Sciatic nerve (tissue), 2 donors: Measurements from ENCODE around the gene PHACTR3. TPM values are rescaled to one million over a fixed set of nuclear protein-coding genes. Genes with fewer than 3 reads are reported as not detected.
A peak's percentile ranks its signal among the peaks of the same experiment; 100 is the strongest.

ENCODE experiments used
- ATAC-seq: fragments of 200-7000 bp; cut with Tn5 transposase; one replicate; pipeline ENCODE4 v1.9.1; 2020; ENCODE audit warnings: mild to moderate bottlenecking, moderate library complexity
- DNase-seq: peaks from one replicate; pipeline ENCODE4 v3.0.0-alpha.2; 2020; ENCODE audit warnings: low spot score
- intact Hi-C: fragments of 100-400 bp; cut with DNase I; formaldehyde crosslinking; loops from one replicate; pipeline ENCODE4 v1.14.2; 2022
- total RNA-seq: library from RNA; stranded (reverse); fragmentation: NEBNext Ultra II Directional; extraction: Animal tissue kit (Norgen Biotek cat#: 25700); gene quantifications from one replicate; pipeline ENCODE4 v1.2.1, GENCODE V29; 2021
- donor health status: DM: no; HTN: no; CAD: no.
- donor health status: DM: no; HTN: no; CAD: no.

PHACTR3 gene
- total RNA-seq, 1 donor from 2014 or later: not detected

GRCh38 chr20:59629141-59630045 lies 25.1 kb downstream of the PHACTR3 start:
- ATAC-seq: no peak
- DNase-seq: peak; percentile 25
- intact Hi-C loops: no loop called here

- intact Hi-C loops: no loop called here
- ATAC-seq (no peak), DNase-seq (peak; percentile 26)
Observed at GRCh38 chr20:59630526-59630925, 26.2 kb downstream of the PHACTR3 start.

DNA sequence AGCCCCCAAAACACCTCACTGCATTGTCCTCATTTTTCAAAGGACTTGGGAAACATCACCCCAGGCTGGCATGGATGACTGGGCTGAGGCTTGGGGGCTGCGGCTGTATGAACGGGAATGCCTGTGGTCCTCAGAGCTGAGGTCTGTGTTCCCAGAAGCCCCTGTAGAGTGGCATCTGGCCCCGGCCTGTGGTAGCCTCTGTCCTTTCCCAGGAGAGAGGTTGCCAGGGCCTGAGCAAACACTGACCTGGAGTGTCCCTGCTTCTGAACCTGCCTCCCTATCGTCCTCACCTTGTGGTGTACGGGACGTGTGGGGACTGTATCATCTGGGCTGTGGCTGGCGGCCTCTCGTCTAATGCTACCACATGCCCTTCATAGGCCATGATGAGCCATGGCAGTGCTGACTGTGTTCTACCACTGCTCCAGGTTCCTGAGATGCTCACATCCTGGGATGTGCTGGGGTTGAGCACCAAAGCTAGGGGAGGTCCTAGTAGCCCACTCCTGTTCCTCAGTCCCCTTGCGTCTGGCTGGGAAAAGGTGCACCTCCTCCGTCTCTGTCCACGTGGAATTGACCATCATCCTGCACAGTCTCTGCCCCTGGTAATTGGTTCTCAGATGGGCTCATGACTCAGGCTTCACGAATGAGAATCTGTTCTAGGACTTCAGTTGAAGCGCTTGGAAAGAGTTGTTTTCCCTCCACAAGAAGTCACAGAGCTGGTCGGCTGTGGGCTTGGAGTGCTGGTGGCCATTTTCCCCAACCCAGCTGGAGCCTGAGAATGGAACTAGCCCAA lies 27.6 kb downstream of the PHACTR3 start:
- DNase-seq (peak; percentile 38), ATAC-seq (no peak)
- intact Hi-C loops: no loop called here

GRCh38 chr20:59632541-59633113 lies 28.3 kb downstream of the PHACTR3 start:
- ATAC-seq (no peak), DNase-seq (peak; percentile 21)
- intact Hi-C loops: no loop called here

DNA sequence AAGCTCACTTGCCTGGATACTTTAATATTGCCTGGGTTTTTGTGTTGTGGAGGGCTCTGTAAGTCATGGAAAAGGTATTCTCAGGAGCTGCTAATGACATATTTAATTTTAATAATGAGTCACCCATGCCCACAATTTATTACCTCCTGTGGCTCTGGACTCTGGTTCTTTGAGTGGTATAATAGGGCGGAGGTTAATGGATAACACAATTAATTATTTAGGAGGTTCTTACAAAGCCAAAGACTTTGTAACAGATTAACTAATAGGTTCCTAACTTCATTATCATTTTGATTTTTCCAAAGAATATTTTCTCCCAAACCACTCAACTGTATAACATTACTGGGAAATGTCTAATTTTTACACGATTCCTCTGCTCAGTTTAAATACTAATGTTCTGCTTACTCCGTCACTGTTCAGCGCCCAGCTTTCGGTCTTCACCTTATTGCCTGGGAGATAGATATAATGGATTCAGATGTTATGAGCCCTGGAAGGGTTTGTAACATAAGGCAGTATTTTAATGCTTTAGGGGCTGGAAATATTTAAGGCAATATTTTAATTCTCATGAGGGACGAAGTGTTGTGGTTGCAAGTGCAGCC lies 29.4 kb downstream of the PHACTR3 start:
- DNase-seq (no peak), ATAC-seq (no peak)
- intact Hi-C loops: no loop called here

GRCh38 chr20:59634435-59635005 lies 30.2 kb downstream of the PHACTR3 start:
- intact Hi-C loops: no loop called here
- ATAC-seq (no peak), DNase-seq (peak; percentile 22)

GRCh38 chr20:59636766-59637370 lies 32.5 kb downstream of the PHACTR3 start:
- ATAC-seq (no peak), DNase-seq (peak; percentile 9)
- intact Hi-C loops: no loop called here

DNA sequence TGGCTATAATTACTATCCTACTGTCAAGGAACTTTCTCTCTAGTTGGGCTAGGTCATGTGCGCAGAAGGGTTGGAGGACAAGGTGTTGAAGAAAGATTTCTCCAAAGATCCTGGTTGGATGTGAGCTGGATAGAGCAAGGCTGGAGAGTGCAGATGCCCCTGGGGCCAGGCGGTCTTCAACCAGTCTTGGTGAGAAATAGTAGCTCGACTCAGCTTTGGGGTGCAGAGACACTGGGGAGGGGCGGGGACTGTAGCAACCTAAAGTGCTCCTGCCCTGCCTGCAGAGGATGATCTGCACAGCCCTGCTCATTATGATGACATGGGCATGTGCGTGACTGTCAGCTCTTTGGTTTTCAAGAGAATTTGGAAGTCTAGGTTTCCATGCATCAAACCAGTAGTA lies 35.9 kb downstream of the PHACTR3 start:
- DNase-seq: peak; percentile 10
- no peak for ATAC-seq
- intact Hi-C loops: no loop called here

GRCh38 chr20:59643615-59644061 lies 39.3 kb downstream of the PHACTR3 start:
- DNase-seq: peak; percentile 34
- no peak for ATAC-seq
- intact Hi-C loops: no loop called here

DNA sequence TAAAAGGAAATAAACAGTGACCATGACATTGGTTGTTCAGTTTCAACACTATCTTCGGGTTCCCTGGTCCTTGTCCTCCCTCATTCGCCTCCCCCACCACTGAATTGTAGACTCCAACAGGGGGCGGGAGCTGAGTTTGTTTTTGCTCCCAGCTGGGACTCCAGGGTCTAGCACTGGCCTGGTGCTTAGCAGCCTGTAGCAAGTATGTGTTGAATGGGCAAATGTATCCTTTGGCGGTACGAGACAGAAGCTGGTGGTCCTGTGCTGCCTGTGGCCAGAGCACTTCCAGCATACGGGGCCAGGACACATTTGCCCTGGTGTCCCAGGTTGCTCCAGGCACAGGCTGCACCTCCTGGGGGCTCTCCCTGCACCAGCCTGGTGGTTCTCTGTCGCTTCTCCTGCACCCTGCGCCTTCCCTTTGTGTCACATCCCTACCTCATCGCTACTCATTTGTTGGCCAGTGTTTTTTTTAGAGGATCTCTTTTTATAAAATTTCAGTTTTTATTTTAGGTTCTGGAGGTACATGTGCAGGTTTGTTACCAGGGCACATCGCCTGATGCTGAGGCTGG lies 40.1 kb downstream of the PHACTR3 start:
- ATAC-seq (no peak), DNase-seq (peak; percentile 22)
- intact Hi-C loops: no loop called here

DNA sequence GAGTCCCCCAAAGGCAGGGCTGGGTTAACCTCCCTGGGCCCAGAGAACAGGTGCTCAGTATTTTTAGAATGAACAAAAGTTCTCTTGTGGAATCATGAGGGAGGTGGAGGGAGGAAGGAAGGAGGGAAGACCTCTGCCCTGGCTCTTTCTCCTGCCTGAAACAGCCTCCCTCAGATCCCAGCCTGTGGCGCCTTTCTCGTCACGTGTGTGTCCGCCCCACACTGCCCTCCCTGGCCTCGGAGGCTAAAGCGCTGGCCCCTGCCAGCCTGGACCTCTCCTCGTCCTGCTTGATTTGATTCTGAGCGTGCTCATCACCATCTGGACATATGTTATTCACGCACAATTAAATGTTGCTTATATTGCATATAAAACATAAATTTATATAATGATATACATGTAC lies 40.9 kb downstream of the PHACTR3 start:
- intact Hi-C loops: no loop called here

GRCh38 chr20:59645761-59646171 lies 41.4 kb downstream of the PHACTR3 start:
- intact Hi-C loops: no loop called here
- ATAC-seq (no peak), DNase-seq (no peak)

More for the DNA sequence above, 40.9 kb downstream of the PHACTR3 start:
- ATAC-seq (peak; percentile 48), DNase-seq (no peak)

GRCh38 chr20:59646487-59646886 lies 42.1 kb downstream of the PHACTR3 start:
- DNase-seq: no peak
- ATAC-seq: no peak
- intact Hi-C loops: no loop called here

DNA sequence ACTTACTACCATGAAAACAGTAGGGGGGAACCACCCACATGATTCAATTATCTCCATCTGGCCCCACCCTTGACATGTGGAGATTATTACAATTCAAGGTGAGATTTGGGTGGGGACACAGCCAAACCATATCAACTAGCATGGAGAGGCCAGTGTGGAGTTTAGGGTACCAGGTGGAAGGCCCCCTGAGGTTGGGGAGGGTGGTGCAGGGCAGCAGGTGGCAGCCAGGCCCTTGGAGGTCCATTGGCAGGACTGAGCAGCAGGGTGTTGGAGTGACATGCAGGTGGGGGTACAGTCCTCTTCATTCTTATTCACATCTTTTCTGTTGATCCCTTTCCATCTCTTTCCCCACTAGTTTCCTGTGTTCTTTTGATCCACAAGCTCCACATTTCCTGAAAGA lies 42.9 kb downstream of the PHACTR3 start:
- intact Hi-C loops: no loop called here
- DNase-seq (no peak), ATAC-seq (no peak)

- DNase-seq (no peak), ATAC-seq (no peak)
- intact Hi-C loops: no loop called here
Observed at GRCh38 chr20:59648466-59649070, 44.2 kb downstream of the PHACTR3 start.

GRCh38 chr20:59650418-59650817 lies 46.1 kb downstream of the PHACTR3 start:
- no peak for ATAC-seq
- intact Hi-C loops: no loop called here
- DNase-seq: no peak

DNA sequence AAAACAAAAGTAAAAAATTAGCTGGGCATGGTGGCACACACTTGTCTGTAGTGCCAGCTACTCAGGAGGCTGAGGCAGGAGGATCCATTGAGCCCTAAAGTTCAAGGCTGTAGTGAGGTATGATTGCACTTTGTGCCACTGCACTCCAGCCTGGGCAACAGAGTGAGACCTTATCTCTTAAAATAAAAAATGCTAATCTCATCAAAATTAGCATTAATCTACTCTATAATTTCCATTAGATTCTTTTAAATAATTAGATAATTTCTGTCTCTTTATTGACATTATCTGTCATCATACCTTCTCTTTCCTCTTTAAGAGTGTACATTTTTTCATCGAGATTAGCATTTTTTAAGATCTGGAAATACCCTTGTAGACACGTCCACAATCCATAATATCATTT lies 48.0 kb downstream of the PHACTR3 start:
- DNase-seq (no peak), ATAC-seq (no peak)
- intact Hi-C loops: no loop called here

GRCh38 chr20:59656417-59656816 lies 52.1 kb downstream of the PHACTR3 start:
- intact Hi-C loops: no loop called here
- no peak for ATAC-seq

More at GRCh38 chr20:59656417-59656816, 52.1 kb downstream of the PHACTR3 start:
- no peak for DNase-seq
